Panc1 (cell line): Measurements from ENCODE around the gene FAM204A.

Experiments used
- POLR2AphosphoS5 ChIP-seq: IDR thresholded peaks from 2 replicates; pipeline ENCODE4 v1.6.1; 2012; ENCODE audit warnings: mild to moderate bottlenecking, low read depth, low read length, moderate library complexity
- SIN3A ChIP-seq: IDR thresholded peaks from 2 replicates; pipeline ENCODE4 v1.6.1; 2012; ENCODE audit warnings: low read depth, mild to moderate bottlenecking, low read length, moderate library complexity, borderline replicate concordance; ENCODE audit not compliant: insufficient read depth
- TCF7L2 ChIP-seq: IDR thresholded peaks from 2 replicates; pipeline ENCODE4 v1.6.1; 2011; ENCODE audit warnings: mild to moderate bottlenecking, low read depth, low read length, inconsistent platforms
- TF ChIP-seq, protein P1 (sequence below): fragments of 450-650 bp; IDR thresholded peaks from 2 replicates; pipeline ENCODE4 v1.5.1; 2017; ENCODE audit warnings: mild to moderate bottlenecking
- TF ChIP-seq, protein P2 (sequence below), 2 experiments: IDR thresholded peaks; 2 replicates each; pipeline ENCODE4 v1.6.1; 2011 to 2012; ENCODE audit warnings: low read depth in 2 of 2, control low read depth in 1 of 2, low read length in 1 of 2, mild to moderate bottlenecking in 1 of 2, moderate library complexity in 1 of 2; ENCODE audit not compliant: insufficient read depth in 1 of 2

DNA sequence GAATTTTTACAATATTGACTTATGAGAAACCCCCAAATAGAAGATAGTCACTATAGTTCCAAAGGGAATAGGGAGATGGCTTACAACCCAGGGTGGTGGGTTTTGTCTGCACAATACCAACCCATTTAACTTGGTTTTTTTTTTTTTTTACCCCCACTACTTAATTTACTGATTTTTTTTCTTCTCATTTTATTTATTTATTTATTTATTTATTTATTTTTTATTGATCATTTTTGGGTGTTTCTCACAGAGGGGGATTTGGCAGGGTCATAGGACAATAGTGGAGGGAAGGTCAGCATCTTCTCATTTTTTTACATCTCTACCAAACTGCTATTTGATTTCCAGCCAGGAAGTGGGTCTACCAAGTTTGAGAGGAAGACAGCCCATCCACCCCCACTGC, 77.9 kb downstream of the FAM204A start:
- TF ChIP-seq, protein P1, sequence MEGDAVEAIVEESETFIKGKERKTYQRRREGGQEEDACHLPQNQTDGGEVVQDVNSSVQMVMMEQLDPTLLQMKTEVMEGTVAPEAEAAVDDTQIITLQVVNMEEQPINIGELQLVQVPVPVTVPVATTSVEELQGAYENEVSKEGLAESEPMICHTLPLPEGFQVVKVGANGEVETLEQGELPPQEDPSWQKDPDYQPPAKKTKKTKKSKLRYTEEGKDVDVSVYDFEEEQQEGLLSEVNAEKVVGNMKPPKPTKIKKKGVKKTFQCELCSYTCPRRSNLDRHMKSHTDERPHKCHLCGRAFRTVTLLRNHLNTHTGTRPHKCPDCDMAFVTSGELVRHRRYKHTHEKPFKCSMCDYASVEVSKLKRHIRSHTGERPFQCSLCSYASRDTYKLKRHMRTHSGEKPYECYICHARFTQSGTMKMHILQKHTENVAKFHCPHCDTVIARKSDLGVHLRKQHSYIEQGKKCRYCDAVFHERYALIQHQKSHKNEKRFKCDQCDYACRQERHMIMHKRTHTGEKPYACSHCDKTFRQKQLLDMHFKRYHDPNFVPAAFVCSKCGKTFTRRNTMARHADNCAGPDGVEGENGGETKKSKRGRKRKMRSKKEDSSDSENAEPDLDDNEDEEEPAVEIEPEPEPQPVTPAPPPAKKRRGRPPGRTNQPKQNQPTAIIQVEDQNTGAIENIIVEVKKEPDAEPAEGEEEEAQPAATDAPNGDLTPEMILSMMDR: no peak
- TF ChIP-seq SIN3A: no peak
- TF ChIP-seq, protein P2, sequence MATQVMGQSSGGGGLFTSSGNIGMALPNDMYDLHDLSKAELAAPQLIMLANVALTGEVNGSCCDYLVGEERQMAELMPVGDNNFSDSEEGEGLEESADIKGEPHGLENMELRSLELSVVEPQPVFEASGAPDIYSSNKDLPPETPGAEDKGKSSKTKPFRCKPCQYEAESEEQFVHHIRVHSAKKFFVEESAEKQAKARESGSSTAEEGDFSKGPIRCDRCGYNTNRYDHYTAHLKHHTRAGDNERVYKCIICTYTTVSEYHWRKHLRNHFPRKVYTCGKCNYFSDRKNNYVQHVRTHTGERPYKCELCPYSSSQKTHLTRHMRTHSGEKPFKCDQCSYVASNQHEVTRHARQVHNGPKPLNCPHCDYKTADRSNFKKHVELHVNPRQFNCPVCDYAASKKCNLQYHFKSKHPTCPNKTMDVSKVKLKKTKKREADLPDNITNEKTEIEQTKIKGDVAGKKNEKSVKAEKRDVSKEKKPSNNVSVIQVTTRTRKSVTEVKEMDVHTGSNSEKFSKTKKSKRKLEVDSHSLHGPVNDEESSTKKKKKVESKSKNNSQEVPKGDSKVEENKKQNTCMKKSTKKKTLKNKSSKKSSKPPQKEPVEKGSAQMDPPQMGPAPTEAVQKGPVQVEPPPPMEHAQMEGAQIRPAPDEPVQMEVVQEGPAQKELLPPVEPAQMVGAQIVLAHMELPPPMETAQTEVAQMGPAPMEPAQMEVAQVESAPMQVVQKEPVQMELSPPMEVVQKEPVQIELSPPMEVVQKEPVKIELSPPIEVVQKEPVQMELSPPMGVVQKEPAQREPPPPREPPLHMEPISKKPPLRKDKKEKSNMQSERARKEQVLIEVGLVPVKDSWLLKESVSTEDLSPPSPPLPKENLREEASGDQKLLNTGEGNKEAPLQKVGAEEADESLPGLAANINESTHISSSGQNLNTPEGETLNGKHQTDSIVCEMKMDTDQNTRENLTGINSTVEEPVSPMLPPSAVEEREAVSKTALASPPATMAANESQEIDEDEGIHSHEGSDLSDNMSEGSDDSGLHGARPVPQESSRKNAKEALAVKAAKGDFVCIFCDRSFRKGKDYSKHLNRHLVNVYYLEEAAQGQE (IDR thresholded peaks at IDR 0.05; ENCODE audit: insufficient read depth in 1 of 2, low read depth in 2 of 2, low read length in 1 of 2): no peak
- TF ChIP-seq POLR2AphosphoS5: no peak
- no peak for TF ChIP-seq TCF7L2
